ENCODE measurements around the gene SPHK2.
"Not testable (repeated sequence)": the region's sequence is repeated elsewhere in the genome, so short reads cannot be mapped to it uniquely, and the experiment has no call there.

Gene SPHK2

GRCh38 chr19:48674216-48674809 is 55.0 kb downstream of the SPHK2 start:
- intact Hi-C loops (cut with micrococcal nuclease), result no loop called here
- Mint-ChIP-seq H3K36me3 (ENCODE audit: low read depth) (no peaks in the 10 kb centered on the region), H3K27ac (peak overlapping the region; percentile 69)

GRCh38 chr19:48674921-48675824 is 55.9 kb downstream of the SPHK2 start:
- Mint-ChIP-seq H3K4me1 (ENCODE audit: low read depth) (peaks cover 15% of the 10 kb centered on the region), H3K9me3 (no peaks in the 10 kb centered on the region), H3K27me3 (peaks cover 22% of the 10 kb centered on the region), H3K4me3 (no peak overlapping the region), H3K36me3 (ENCODE audit: low read depth) (no peaks in the 10 kb centered on the region), H3K27ac (peak overlapping the region; percentile 69)
- intact Hi-C loops (cut with micrococcal nuclease), result no loop called here

More at GRCh38 chr19:48674216-48674809, 55.0 kb downstream of the SPHK2 start:
- peaks cover 22% of the 10 kb centered on the region for H3K27me3 Mint-ChIP-seq
- no peak overlapping the region for H3K4me3 Mint-ChIP-seq
- H3K9me3 Mint-ChIP-seq, result peaks cover 7% of the 10 kb centered on the region
- peaks cover 15% of the 10 kb centered on the region for H3K4me1 Mint-ChIP-seq (ENCODE audit: low read depth)

DNA sequence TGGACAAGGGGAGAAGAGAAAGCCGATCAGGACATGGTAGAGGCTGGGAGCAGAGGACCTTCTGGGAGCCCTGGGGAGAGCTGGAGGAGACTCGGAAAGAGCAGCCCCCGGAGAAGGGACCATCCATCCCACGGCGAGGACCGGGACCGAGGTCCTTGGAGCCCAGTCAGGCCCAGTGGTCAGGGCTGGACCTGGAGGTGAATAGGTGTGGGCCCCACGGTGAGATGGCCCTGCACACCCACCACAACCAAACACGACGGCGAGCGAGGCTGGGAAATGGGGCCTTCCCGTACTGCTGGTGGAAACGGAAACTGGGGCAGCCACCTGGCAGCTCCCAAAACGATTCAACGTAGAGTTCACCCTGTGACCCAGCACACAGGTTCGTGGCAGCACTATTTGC is 57.2 kb downstream of the SPHK2 start:
- H3K27me3 Mint-ChIP-seq, result peaks cover 22% of the 10 kb centered on the region
- H3K36me3 Mint-ChIP-seq (ENCODE audit: low read depth), result no peaks in the 10 kb centered on the region
- intact Hi-C loops (cut with micrococcal nuclease), result no loop called here
- H3K4me3 Mint-ChIP-seq, result no peak overlapping the region
- H3K4me1 Mint-ChIP-seq (ENCODE audit: low read depth), result peaks cover 15% of the 10 kb centered on the region
- H3K27ac Mint-ChIP-seq, result no peak overlapping the region
- H3K9me3 Mint-ChIP-seq, result no peaks in the 10 kb centered on the region

DNA sequence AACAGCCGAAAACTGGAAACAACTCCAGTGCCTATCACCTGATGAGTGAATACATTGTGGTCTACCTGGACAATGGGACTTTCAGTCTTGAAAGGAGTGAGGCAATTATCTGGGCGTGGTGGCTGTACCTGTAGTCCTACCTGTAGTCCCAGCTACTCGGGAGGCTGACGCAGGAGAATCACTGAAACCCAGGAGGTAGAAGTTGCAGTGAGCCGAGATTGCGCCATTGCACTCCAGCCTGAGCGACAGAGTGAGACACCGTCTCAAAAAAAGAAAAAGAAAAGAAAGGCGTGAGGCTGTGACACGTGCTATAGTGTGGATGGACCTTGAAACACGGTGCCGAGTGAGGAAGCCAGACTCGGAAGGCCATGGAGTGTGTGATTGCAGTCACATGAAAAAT is 57.6 kb downstream of the SPHK2 start:
- H3K36me3 Mint-ChIP-seq (ENCODE audit: low read depth), result no peaks in the 10 kb centered on the region
- H3K27me3 Mint-ChIP-seq, result peaks cover 22% of the 10 kb centered on the region
- H3K9me3 Mint-ChIP-seq, result no peaks in the 10 kb centered on the region
- intact Hi-C loops (cut with micrococcal nuclease), result no loop called here
- no peak overlapping the region for H3K4me3 Mint-ChIP-seq
- H3K4me1 Mint-ChIP-seq (ENCODE audit: low read depth), result peaks cover 15% of the 10 kb centered on the region
- H3K27ac Mint-ChIP-seq, result no peak overlapping the region

GRCh38 chr19:48678201-48678600 is 58.9 kb downstream of the SPHK2 start:
- H3K27me3 Mint-ChIP-seq, result peaks cover 22% of the 10 kb centered on the region
- no peak overlapping the region for H3K4me3 Mint-ChIP-seq
- H3K27ac Mint-ChIP-seq, result no peak overlapping the region
- no peaks in the 10 kb centered on the region for H3K9me3 Mint-ChIP-seq
- intact Hi-C loops (cut with micrococcal nuclease), result no loop called here
- H3K4me1 Mint-ChIP-seq (ENCODE audit: low read depth), result peaks cover 15% of the 10 kb centered on the region
- no peaks in the 10 kb centered on the region for H3K36me3 Mint-ChIP-seq (ENCODE audit: low read depth)

DNA sequence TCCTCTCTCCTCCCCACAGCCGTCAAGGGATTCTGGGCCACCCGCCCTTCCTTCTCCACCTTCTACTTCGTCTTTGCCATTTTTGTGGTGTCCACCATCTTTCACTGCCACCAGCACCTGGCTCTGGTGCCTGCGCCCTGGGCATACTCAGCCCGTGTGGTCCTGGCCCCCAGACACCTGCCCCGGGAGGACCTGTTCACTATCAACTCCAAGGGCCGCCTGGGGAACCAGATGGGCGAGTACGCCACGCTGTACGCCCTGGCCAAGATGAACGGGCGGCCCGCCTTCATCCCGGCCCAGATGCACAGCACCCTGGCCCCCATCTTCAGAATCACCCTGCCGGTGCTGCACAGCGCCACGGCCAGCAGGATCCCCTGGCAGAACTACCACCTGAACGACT is 60.7 kb downstream of the SPHK2 start:
- H3K9me3 Mint-ChIP-seq; intact Hi-C loops (cut with micrococcal nuclease); H3K4me1 Mint-ChIP-seq (ENCODE audit: low read depth); H3K27me3 Mint-ChIP-seq; H3K36me3 Mint-ChIP-seq (ENCODE audit: low read depth); H3K4me3 Mint-ChIP-seq; H3K27ac Mint-ChIP-seq: not testable (repeated sequence)
